ENCODE measurements around the gene NME2. TPM values are rescaled to one million over a fixed set of nuclear protein-coding genes. Genes with fewer than 3 reads are reported as not detected.

NME2 gene
- total RNA-seq, 1 donor from 2014 or later: 321 TPM

DNA sequence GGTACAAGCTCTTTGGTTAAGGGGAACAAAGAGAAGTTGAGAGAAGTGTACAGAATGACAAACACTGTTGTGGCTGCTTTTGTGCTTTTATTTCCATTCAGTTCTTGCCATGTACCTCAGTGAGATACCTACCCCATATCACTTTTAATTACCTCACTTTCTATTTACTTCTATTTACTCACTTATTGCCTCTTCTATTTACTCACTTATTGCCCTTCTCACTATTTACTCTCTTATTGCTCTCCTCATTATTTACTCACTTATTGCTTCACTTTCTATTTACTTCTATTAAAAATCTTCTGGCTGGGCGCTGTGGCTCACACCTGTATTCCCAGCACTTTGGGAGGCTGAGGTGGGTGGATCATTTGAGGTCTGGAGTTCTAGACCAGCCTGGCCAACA is 51.7 kb downstream of the NME2 start:
- Histone ChIP-seq H3K9me3 (no peaks in the 10 kb centered on the region), H3K36me3 (peaks cover 98% of the 10 kb centered on the region), H3K4me3 (no peak overlapping the region), H3K27me3 (ENCODE audit: low read depth) (no peaks in the 10 kb centered on the region), H3K27ac (no peak overlapping the region), H3K4me1 (no peaks in the 10 kb centered on the region)
- ATAC-seq (no peak), DNase-seq (no peak)
- intact Hi-C loops (cut with DNase I): no loop called here
- no peak for TF ChIP-seq CTCF (IDR thresholded peaks at IDR 0.05)

GRCh38 chr17:51221322-51221721 is 55.1 kb downstream of the NME2 start:
- no peak for ATAC-seq
- Histone ChIP-seq H3K4me3 (no peak overlapping the region), H3K27ac (no peak overlapping the region), H3K36me3 (peaks cover 80% of the 10 kb centered on the region), H3K27me3 (ENCODE audit: low read depth) (no peaks in the 10 kb centered on the region), H3K9me3 (no peaks in the 10 kb centered on the region), H3K4me1 (peaks cover 23% of the 10 kb centered on the region)
- intact Hi-C loops (cut with DNase I): no loop called here
- no peak for DNase-seq
- no peak for TF ChIP-seq CTCF (IDR thresholded peaks at IDR 0.05)

Other genes with a start within 250 kb of the NME2 start
- gene SPAG9, start 45.5 kb upstream of the NME2 start, total RNA-seq: 108 TPM
- 24.0 TPM for gene NME1, start 12.9 kb upstream of the NME2 start, total RNA-seq
- 15.2 TPM for gene MBTD1, start 93.6 kb downstream of the NME2 start, total RNA-seq
- 30.0 TPM for gene UTP18, start 94.1 kb downstream of the NME2 start, total RNA-seq